Forelimb muscle (tissue), 1 donor: ENCODE data around the gene C2orf42. TPM values are rescaled to one million over a fixed set of nuclear protein-coding genes. Genes with fewer than 3 reads are reported as not detected.
"Not testable (repeated sequence)": the region's sequence is repeated elsewhere in the genome, so short reads cannot be mapped to it uniquely, and the experiment has no call there.

ENCODE experiments used
- DNase-seq: peaks from one replicate; pipeline ENCODE4 v3.0.0-alpha.2; 2013; ENCODE audit warnings: low read depth
- polyA plus RNA-seq: library from polyadenylated mRNA; unstranded; fragments of 120-200 nt; gene quantifications from one replicate; pipeline ENCODE4 v1.2.1, GENCODE V29; 2013; ENCODE audit not compliant: insufficient read length

Gene C2orf42
- polyA plus RNA-seq, 1 donor = 9.0 TPM

DNA sequence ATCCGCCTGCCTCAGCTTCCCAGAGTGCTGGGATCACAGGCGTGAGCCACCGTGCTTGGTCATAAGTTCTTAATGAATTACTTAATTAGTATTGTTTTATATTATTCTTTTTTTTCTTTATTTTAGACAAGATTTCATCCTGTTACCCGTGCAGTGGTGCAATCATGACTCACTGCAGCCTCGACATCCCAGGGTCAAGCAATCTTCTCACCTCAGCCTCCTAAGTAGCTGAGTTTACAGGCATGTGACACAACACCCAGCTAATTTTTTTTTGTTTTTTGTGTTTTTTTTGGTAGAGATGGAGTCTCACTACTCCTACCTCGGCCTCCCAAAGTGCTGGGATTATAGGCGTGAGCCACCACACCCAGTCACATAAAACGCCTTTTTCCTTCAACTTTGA is 17.3 kb downstream of the C2orf42 start:
- DNase-seq = no peak

DNA sequence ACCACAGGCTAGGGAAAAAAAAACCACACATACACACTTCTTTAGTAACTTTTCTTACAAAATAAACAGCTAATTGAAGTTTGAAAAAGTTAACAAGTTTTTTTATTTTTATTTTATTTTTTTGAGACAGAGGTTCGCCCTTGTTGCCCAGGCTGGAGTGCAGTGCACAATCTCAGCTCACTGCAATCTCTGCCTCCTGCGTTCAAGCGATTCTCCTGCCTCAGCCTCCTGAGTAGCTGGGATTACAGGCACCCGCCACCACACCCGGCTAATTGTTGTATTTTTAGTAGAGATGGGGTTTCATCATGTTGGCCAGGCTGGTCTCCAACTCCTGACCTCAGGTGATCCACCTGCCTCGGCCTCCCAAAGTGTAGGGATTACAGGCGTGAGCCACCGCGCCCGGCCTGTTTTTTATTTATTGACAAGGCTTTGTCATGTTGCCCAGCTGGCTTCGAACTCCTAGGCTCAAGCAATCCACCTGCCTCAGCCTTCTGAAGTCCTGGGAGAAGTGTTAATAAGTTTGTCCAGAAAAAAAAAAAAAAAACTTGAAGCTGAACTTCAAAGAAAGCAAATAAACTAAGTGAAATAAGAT is 21.1 kb downstream of the C2orf42 start:
- DNase-seq = not testable (repeated sequence)

DNA sequence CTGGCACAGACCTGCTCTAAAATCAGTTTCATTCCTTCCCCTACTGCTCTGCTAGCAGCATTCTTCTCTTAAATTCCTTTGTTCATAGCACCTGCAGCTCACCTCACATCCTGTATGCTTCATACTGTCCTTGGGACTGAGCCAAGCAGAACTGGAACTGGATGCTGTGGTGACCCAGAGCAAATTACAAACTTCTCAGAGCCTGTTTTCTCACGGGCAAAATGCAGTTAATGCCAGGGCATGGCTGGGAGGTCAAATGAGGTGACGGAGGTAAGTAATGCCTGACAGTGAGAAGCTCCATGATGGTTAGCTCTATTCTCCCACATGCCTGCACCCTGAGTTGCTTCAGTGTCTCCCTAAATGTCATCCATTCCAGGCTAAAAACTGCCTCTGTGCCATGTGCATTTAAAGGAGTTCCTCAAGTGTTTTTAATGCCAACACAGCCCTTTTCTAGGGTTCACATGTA is 29.7 kb downstream of the C2orf42 start:
- no peak for DNase-seq

DNA sequence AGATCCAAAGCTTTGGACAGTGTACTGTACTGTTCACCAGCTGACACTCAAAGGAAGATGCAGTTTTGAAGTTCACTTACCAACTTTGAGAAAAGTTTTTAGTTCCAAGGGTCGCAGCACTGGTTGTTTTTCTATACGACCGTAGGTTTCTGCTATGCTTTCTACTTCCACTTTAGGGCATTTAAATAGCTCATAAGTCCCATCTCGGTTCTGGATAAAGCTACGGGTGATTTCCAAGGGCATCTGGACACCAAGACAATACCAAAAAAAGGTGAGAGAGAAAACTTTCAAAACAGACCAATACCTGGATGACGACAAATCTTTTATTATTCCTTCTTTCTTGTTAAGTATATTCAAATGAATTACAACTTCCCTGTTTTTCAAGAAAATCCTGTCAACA is 30.3 kb downstream of the C2orf42 start:
- DNase-seq = no peak

DNA sequence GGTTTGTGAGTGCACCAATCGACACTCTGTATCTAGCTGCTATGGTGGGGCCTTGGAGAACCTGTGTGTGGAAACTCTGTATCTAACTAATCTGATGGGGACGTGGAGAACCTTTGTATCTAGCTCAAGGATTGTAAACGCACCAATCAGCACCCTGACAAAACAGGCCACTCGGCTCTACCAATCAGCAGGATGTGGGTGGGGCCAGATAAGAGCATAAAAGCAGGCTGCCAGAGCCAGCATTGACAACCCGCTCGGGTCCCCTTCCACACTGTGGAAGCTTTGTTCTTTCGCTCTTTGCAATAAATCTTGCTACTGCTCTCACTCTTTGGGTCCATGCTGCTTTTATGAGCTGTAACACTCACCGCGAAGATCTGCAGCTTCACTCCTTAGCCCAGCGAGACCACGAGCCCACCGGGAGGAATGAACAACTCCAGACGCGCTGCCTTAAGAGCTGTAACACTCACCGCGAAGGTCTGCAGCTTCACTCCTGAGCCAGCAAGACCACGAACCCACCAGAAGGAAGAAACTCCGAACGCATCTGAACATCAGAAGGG is 41.6 kb downstream of the C2orf42 start:
- not testable (repeated sequence) for DNase-seq

DNA sequence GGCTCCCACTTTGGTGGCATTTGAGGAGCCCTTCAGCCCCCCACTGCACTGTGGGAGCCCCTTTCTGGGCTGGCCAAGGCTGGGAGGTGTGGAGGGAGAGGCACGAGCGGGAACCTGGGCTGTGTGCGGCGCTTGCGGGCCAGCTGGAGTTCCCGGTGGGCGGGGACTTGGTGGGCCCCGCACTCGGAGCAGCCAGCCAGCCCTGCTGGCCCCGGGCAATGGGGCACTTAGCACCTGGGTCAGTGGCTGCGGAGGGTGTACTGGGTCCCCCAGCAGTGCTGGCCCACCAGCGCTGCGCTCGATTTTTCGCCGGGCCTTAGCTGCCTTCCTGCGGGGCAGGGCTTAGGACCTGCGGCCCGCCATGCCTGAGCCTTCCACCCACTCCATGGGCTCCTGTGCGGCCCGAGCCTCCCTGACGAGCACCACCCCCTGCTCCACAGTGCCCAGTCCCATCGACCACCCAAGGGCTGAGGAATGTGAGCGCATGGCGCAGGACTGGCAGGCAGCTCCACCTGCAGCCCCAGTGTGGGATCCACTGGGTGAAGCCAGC is 42.5 kb downstream of the C2orf42 start:
- DNase-seq = not testable (repeated sequence)

DNA sequence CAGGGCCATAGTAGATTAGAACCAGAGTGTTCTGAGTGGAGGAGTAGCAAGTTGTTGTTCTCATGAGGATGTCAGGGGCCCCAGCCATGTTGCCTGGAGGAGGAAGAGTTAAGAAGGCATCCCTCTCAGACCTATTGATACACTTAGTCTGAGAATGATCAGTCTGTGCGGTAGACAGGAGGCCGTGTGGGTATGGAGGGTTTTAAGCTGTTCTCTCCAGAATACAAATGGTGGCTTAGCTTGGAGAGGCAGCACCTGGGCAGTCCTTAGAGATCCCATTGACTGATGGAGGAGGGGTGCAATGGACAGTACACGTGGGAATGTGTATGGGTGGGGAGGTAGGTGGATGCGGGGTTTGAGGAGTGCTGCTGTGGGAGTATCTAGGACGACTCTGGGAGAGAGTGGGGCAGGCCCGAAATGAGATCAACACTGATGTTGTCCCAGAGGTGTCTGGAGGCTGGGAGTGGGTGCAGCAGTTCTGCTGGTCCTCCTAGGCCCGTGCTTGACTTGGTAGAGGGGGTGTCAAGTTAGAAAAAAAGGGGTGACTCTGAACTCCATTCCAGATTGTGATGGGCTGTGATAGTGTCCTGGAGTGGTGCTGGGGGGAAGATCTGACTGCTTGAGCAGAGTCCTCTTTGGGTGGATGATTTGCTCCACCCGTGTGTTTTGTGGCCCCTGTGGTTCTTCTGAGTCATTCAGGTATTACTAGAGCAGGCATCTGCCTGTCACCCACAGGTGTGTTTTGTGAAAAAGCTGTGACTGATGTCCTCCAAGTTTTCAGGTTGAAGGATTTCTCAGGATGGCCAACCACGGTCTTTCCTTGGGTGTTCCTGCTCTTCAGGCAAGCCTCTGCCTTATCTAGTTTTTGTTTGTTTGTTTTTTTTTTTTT is 44.7 kb downstream of the C2orf42 start:
- no peak for DNase-seq

DNA sequence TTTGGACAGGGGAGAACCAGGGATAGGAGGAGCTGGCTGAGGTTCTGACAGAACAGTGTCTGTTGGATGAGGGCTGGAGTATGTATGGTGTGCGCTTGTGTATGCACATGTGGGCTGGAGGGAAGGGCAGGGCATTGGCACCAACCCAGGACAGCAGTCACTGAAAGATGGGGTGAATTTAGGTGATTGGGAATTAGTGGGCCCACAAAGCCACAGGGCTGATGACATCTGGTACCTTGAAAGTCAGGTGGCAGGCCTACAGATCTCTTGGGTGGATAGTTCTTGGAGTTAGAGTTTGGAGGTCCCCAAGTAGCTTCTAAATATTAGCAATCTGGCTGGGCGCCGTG is 45.7 kb downstream of the C2orf42 start:
- no peak for DNase-seq

DNA sequence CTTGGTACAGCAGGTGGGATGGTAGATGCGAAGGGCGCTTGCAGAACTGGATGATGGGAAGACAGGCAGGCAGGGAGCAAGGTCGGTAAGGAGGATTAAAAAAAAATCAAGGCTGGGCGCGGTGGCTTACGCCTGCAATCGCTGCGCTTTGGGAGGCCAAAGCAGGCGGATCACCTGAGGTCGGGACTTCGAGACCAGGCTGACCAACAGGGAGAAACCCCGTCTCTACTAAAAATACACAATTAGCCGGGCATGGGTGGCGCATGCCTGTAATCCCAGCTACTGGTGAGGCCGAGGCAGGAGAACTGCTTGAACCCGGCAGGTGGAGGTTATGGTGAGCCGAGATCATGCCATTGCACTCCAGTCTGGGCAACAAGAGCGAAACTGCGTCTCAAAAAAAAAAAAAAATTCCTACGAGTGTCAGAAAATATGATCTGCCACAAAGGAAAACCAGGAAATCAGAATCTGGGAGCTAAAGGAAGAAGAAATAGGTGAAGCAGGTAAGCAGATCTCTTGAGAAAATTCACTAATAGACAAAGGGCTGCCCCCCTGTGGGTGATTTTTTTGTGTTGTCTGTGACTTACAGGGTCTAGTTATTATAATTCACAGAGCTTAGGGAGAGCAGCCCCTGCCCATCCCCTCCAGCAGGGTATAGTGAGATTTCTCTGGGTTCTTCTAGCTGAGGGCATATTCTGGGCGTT is 46.2 kb downstream of the C2orf42 start:
- no peak for DNase-seq

DNA sequence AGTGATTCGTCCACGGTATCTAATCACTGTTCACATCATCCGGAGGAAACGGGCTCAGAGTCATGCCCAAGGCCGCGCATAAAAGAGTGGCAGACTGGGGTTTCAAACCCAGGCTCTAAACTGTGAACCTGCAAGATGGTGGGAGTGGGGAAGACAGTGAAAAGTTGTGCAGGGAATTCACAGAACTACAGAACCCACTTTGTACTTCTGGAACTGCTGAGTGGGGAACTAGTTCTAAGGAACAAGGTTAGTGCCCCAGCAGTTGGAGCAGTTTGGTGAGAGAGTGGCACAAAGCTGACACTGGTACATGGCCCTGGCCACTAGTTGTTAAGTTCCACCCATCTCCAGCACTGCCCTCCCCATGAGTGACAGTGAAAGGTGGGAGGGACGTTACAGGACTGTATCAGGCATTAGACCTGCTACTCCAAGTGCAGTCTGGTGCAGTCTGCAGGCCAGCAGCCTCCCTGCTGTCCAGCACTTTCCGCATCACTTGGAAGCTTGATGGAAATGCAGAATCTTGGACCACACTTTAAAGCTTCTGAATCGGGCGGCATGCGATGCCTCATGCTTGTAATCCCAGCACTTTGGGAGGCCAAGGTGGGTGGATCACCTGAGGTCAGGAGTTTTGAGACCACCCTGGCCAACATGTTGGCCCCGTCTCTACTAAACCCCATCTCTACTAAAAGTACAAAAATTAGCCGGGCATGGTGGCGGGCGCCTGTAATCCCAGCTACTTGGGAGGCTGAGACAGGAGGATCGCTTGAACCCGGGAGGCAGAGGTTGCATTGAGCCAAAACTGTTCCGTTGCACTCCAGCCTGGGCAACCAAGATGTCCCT is 47.3 kb downstream of the C2orf42 start:
- no peak for DNase-seq

DNA sequence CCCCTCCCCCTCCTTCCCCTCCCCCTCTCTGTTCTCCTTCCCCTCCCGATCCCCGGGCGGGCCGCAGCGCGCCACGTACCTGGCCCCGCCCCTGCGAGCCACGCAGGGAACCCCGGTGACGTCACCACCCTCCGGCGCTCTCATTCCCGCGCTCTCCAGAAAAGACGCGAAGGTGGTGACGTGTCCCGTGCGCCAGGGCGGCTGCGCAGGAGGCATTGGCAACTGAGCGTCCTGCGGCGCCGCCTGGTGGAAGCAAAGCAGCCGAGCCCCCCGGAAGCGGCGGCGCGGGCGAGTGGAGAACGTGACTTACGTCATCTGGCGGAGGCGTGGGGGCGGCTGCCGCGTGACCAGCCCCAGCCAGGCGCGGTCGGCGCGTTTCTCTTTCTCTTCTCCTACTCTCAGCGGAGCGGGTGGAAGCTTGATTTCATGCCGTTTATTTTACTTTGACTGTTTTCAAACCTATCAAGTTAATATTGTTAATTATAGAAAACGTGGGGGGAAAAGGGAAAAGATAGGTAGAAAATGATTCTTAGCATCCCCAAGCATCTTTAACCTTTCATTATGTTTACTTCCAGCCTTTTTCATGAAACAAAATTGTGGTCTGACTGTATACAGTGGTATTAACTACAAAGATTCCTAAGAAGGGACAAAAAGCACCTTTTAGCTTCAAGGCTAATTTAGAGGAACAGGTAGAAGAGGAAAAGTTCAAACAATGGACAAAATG is 48.1 kb downstream of the C2orf42 start:
- peak; percentile 95 for DNase-seq

DNA sequence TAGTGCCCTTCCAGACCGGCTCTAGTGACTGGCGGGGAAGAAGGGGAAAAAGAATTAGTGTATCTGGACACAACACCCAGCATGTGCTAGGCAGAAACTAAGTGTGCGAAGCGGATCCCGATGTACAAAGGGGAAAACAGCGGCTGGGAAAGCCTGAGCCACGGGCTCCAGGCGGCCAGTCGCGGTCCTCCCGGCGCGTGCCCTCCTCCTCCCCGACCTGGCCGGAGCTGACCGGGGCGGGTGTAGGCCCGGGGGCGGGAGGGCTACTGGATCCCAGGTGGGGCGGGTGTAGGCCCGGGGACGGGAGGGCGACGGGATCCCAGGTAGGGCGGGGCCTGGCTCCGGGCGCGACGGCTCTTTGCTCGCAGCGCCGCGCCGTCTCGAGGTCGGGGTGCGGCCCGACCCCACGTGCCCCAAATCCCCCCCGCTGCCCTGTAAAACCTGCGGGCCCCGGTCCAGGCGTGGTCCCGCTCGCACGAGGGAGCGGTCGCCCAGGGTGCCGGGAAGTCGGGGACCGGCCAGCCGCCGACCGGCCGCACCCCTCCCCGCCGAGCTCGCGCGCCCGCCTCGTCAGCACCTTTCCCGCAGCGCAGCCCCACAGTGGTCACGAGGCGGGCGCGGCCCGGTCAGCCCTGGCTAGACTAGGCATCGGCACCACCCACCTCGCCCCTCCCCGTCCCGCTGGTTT is 48.8 kb downstream of the C2orf42 start:
- DNase-seq = no peak

DNA sequence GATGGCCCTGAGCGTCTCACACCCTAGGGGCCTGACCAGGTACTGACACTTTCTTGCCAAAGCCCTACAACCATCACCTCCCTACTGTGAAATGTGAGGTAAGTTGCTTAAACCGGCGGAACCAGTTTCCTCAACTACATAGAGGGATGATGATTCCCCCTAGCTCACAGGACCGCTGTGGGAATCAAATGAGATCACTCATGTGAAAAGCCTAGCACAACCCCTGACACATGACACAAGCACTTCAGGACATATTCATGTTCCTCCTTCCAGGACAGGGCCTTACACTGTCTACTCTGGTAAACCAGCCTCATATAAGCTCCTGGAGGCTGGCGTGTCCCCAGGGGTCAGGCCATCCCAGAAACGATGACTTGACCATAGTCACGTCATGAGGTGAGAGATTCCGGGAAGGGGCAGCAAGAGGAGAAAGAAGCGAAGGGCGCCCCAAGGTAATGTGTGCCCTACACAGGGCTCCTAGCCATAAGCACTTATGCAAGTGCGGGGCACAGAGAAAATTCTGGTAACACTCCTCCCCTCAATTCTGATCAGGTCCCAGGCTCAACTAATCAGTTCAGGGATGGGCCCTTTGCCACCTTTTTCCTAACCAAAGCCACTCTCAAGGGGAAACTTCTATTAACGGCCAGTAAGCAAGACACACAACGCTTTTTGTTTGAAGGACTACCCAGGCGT is 49.5 kb downstream of the C2orf42 start:
- DNase-seq = no peak

DNA sequence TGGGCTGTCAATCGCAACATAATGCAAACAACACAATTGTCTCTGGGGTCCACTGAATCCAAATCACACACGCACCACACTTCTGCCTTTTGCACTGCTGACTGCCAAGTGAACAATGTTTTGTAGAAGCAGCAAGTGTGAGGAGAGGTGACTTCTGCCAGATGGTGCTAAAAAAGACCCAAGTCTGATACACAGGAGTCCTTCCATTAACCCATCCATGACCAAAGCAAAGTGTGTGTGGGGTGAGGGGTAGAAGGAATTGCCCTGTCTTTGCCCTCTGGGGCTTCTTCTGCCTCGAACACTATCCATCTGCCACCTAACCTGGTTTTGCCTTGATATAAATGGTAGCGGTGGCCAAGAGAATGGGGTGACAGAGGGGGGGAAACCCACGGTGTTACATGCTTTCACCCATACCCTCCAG is 50.0 kb downstream of the C2orf42 start:
- DNase-seq = no peak

DNA sequence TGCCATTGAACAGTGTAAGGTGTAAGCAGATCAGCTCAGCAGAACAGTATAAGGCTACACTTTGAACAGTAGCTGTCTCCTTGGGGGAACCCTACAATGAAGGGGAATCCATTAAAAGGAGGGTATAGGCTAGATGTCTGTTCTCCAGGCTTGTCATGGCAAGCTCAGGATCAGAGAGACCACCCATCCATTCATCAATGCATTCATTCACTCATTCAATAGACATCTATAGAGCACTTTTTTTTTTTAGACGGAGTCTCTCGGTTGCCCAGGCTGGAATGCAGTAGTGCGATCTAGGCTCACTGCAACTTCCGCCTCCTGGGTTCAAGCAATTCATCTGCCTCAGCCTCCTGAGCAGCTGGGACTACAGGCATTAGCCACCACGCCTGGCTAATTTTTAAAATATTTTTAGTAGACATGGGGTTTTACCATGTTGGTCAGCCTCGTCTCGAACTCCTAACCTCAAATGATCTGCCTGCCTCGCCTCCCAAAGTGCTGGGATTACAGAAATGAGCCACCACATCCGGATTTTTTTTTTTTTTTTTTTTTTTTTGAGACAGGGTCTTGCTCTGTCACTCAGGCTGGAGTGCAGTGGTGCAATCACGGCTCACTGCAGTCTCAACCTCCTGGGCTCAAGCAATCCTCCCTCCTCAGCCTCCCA is 56.4 kb downstream of the C2orf42 start:
- DNase-seq = not testable (repeated sequence)

DNA sequence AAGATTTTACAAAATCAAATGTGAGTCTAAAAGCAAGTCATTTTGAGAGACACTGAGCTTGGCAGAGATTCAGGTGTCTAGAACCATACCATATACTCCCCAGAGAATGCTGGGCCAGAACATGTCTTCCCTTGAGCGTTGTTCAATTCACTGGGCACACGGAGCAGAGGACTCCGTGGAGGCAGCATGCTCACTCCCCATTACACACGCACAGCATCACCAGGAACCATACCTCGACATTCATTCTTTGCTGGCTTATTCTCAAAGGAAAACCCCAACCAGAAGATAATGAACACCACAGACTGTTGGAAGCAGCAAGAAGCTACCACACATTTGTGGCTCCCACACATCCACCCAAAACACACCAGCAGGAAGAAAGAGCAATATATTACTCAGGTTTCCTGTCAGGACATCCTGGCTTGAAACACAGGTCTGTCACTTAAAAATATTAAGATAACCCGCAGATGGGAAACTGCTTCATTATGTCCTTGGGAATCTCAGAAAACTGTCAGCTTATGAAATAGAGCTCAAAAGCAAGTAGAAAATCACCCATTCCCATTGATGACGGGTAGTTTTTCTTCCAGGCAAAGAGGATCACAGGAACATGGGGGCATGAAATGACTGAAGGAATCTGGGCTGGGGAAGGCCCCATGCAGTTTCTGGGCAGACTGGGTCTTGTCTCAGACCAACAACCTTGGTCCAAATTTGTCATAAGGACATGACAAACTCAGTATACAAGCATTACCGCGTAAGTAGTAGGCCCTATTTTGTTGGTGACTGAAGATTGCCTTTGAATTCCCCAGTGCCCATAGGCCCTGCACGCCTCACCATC is 57.1 kb downstream of the C2orf42 start:
- no peak for DNase-seq

DNA sequence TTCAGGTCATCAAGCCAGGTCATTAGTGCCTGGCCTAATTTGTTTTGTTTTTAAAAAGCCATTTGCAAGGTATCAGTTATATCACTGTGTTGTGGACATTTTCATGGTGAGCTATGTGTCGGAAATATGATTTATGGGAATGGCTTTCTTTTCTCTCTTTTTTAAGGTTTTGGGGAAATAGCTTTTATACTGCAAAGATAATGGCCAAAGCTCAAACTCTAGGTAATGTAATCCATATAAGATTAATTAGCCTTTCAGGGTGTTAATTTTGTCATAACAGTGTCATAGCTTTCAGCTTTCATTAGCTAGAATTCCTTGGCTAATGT is 57.7 kb downstream of the C2orf42 start:
- DNase-seq = no peak
